H1 (cell line): ENCODE results near the gene VSTM2B. TPM values are rescaled to one million over a fixed set of nuclear protein-coding genes. Genes with fewer than 3 reads are reported as not detected.

Experiments
- CTCF ChIA-PET: fragments of 300-600 bp; sonication (Branson Sonifier 250); formaldehyde crosslinking; loops from one replicate; lab custom pipeline; 2021; ENCODE audit not compliant: partially characterized antibody; lab: Charles Lee
- POLR2A ChIA-PET: fragments of 300-600 bp; sonication (Branson Sonifier 250); formaldehyde crosslinking; loops from one replicate; lab custom pipeline; 2021; ENCODE audit warnings: inconsistent platforms; ENCODE audit not compliant: partially characterized antibody; lab: Charles Lee
- DNase-seq, 2 experiments: peaks; one replicate each; pipeline versions ENCODE4 v3.0.0 to v3.0.0-alpha.2; 2010 to 2022; ENCODE audit warnings: low spot score in 2 of 2, low read depth in 1 of 2, mixed read lengths in 1 of 2
- FAIRE-seq: peaks from 2 replicates; lab custom pipeline; 2011; peaks lifted over from hg19 to GRCh38; lab: Jason Lieb, UNC
- H2AFZ ChIP-seq: 2 replicates; pipeline ENCODE4 v1.8.1; 2012; ENCODE audit warnings: low read length, inconsistent platforms
- H2AK5ac ChIP-seq: 2 replicates; pipeline ENCODE4 v1.6.1; 2013; ENCODE audit warnings: low read depth, low read length
- H2BK120ac ChIP-seq: replicated peaks from 2 replicates; pipeline ENCODE3; 2013; ENCODE audit warnings: low read depth, low read length, inconsistent platforms
- H2BK12ac ChIP-seq: 2 replicates; pipeline ENCODE4 v1.6.1; 2013; ENCODE audit warnings: low read depth, low read length
- H2BK15ac ChIP-seq: 2 replicates; pipeline ENCODE4 v1.6.1; 2013; ENCODE audit warnings: low read length
- H2BK20ac ChIP-seq: 2 replicates; pipeline ENCODE4 v1.6.1; 2013; ENCODE audit warnings: low read length
- H2BK5ac ChIP-seq: 2 replicates; pipeline ENCODE4 v1.6.1; 2013; ENCODE audit warnings: low read depth, low read length
- H3K14ac ChIP-seq: 2 replicates; pipeline ENCODE4 v1.6.1; 2013; ENCODE audit warnings: inconsistent platforms; ENCODE audit not compliant: insufficient read length
- H3K18ac ChIP-seq: 2 replicates; pipeline ENCODE4 v1.6.1; 2013; ENCODE audit warnings: low read length; ENCODE audit errors: extremely low read depth
- H3K23ac ChIP-seq: 2 replicates; pipeline ENCODE4 v1.6.1; 2013; ENCODE audit warnings: inconsistent platforms; ENCODE audit not compliant: insufficient read length
- H3K23me2 ChIP-seq: 2 replicates; pipeline ENCODE4 v1.6.1; 2013; ENCODE audit warnings: low read depth, low read length
- H3K27ac ChIP-seq: 2 replicates; pipeline ENCODE4 v1.6.1; 2011; ENCODE audit warnings: low read depth, low read length, inconsistent platforms
- H3K27me3 ChIP-seq, 4 experiments: replicated peaks in 1 of 4; 1 replicate in 1 of 4; 2 replicates in 3 of 4; pipeline versions ENCODE4 v1.6.1 to v1.8.1; 2011 to 2013; ENCODE audit warnings: low read length in 3 of 4, mild to moderate bottlenecking in 3 of 4, inconsistent platforms in 2 of 4, mixed read lengths in 2 of 4, moderate library complexity in 1 of 4; ENCODE audit not compliant: control insufficient read depth in 3 of 4, insufficient read depth in 3 of 4; ENCODE audit errors: extremely low read depth in 1 of 4
- H3K36me3 ChIP-seq, 4 experiments: 2 replicates each; pipeline versions ENCODE4 v1.6.1 to v1.8.1; 2011 to 2013; ENCODE audit warnings: mild to moderate bottlenecking in 4 of 4, low read length in 3 of 4, moderate library complexity in 2 of 4, control low read depth in 1 of 4, inconsistent platforms in 1 of 4; ENCODE audit not compliant: insufficient read depth in 4 of 4, control insufficient read depth in 2 of 4
- H3K4ac ChIP-seq: replicated peaks from 2 replicates; pipeline ENCODE3; 2013; ENCODE audit warnings: low read length, low read depth, mixed read lengths, inconsistent platforms; ENCODE audit not compliant: insufficient read length
- H3K4me1 ChIP-seq, 4 experiments: replicated peaks in 1 of 4; 1 replicate in 1 of 4; 2 replicates in 3 of 4; pipeline versions ENCODE4 v1.6.1 to v1.8.1; 2011 to 2013; ENCODE audit warnings: low read length in 3 of 4, inconsistent platforms in 2 of 4, mixed read lengths in 1 of 4; ENCODE audit not compliant: insufficient read depth in 4 of 4, control insufficient read depth in 3 of 4
- H3K4me2 ChIP-seq, 2 experiments: 2 replicates each; pipeline versions ENCODE4 v1.6.1 to v1.8.1; 2011 to 2013; ENCODE audit warnings: low read depth in 2 of 2, low read length in 2 of 2, control low read depth in 1 of 2, inconsistent platforms in 1 of 2, mild to moderate bottlenecking in 1 of 2; ENCODE audit not compliant: insufficient read depth in 1 of 2
- H3K4me3 ChIP-seq, 4 experiments: fragments of 200-600, 300-600 bp in 1 of 4; sonication (generic), shearing (Covaris generic), sonication (Bioruptor Twin) in 1 of 4; 2 replicates each; pipeline versions ENCODE4 v1.5.1 to v1.8.1; 2011 to 2016; ENCODE audit warnings: low read length in 4 of 4, low read depth in 3 of 4, control low read depth in 2 of 4, inconsistent platforms in 2 of 4, mild to moderate bottlenecking in 2 of 4, mixed read lengths in 1 of 4, moderate library complexity in 1 of 4; ENCODE audit not compliant: insufficient read depth in 2 of 4; ENCODE audit errors: extremely low read depth in 1 of 4
- H3K56ac ChIP-seq: replicated peaks from 2 replicates; pipeline ENCODE3; 2013; ENCODE audit warnings: low read depth, mild to moderate bottlenecking, mixed read lengths, low read length, inconsistent platforms; ENCODE audit not compliant: insufficient read length
- H3K79me1 ChIP-seq: 2 replicates; pipeline ENCODE4 v1.6.1; 2013; ENCODE audit warnings: low read depth, low read length, control low read depth
- H3K79me2 ChIP-seq, 2 experiments: 2 replicates each; pipeline versions ENCODE4 v1.6.1 to v1.8.1; 2012 to 2013; ENCODE audit warnings: low read length in 2 of 2, mild to moderate bottlenecking in 2 of 2, inconsistent platforms in 1 of 2; ENCODE audit not compliant: insufficient read depth in 2 of 2, control insufficient read depth in 1 of 2
- H3K9ac ChIP-seq, 4 experiments: replicated peaks in 1 of 4; 1 replicate in 1 of 4; 2 replicates in 3 of 4; pipeline versions ENCODE4 v1.6.1 to v1.8.1; 2011 to 2013; ENCODE audit warnings: low read depth in 3 of 4, low read length in 3 of 4, control low read depth in 2 of 4, mild to moderate bottlenecking in 2 of 4, moderate library complexity in 2 of 4, inconsistent platforms in 1 of 4; ENCODE audit errors: extremely low read depth in 1 of 4
- H3K9me3 ChIP-seq, 2 experiments: 2 replicates each; pipeline versions ENCODE4 v1.6.1 to v1.8.1; 2012 to 2013; ENCODE audit warnings: mild to moderate bottlenecking in 2 of 2, moderate library complexity in 2 of 2, control low read depth in 1 of 2, inconsistent platforms in 1 of 2, low read depth in 1 of 2, low read length in 1 of 2, mixed read lengths in 1 of 2; ENCODE audit not compliant: insufficient read depth in 2 of 2
- H4K20me1 ChIP-seq, 2 experiments: replicated peaks in 1 of 2; 2 replicates each; pipeline versions ENCODE3 to v1.8.1; 2011 to 2013; ENCODE audit warnings: inconsistent platforms in 2 of 2, low read length in 2 of 2, mild to moderate bottlenecking in 1 of 2; ENCODE audit not compliant: insufficient read depth in 2 of 2, control insufficient read depth in 1 of 2
- H4K5ac ChIP-seq: 2 replicates; pipeline ENCODE4 v1.6.1; 2013; ENCODE audit warnings: low read length, low read depth, mixed read lengths, inconsistent platforms; ENCODE audit not compliant: insufficient read length
- H4K8ac ChIP-seq: 2 replicates; pipeline ENCODE4 v1.8.0; 2013; ENCODE audit warnings: mild to moderate bottlenecking, moderate library complexity, low read length, inconsistent platforms; ENCODE audit not compliant: insufficient read depth; ENCODE audit errors: extremely low read depth
- H4K91ac ChIP-seq: replicated peaks from 2 replicates; pipeline ENCODE3; 2013; ENCODE audit warnings: low read length, mixed read lengths, inconsistent platforms; ENCODE audit not compliant: insufficient read length
- MAFK ChIP-seq: IDR thresholded peaks from 2 replicates; pipeline ENCODE4 v1.6.1; 2012; ENCODE audit warnings: low read depth, mild to moderate bottlenecking, improper control_type of control experiment, low read length
- PHF8 ChIP-seq: fragments of 200-600 bp; sonication (generic); conservative IDR thresholded peaks from 2 replicates; pipeline ENCODE4 v1.7.1; 2012; ENCODE audit warnings: low read depth, mild to moderate bottlenecking, inconsistent platforms, low read length, moderate library complexity
- TBP ChIP-seq: IDR thresholded peaks from 2 replicates; pipeline ENCODE4 v1.6.1; 2011; ENCODE audit warnings: low read depth, low read length, improper control_type of control experiment
- WGBS, 2 experiments: shearing (Covaris generic) in 1 of 2; methylation state at CpG; one replicate each; pipeline versions ENCODE4 v1.1.6 to v1.1.7; 2013 to 2015; ENCODE audit warnings: low lambda C conversion rate in 2 of 2, mixed read lengths in 2 of 2, inconsistent platforms in 1 of 2, low coverage in 1 of 2, missing lambda C conversion rate in 1 of 2; ENCODE audit not compliant: insufficient replicate concordance in 2 of 2, insufficient coverage in 1 of 2, insufficient read length in 1 of 2; ENCODE audit errors: extremely low coverage in 1 of 2, missing lambda C conversion rate in 1 of 2; 5-methylcytosine and 5-hydroxymethylcytosine counted together
- polyA plus RNA-seq, 7 experiments: library from polyadenylated mRNA; depleted of rRNA in 3 of 7; stranded (reverse) in 5 of 7; unstranded in 2 of 7; fragments of >200 nt in 5 of 7; fragments of 200-250 nt in 2 of 7; gene quantifications; 1 replicate in 5 of 7; 2 replicates in 1 of 7; 4 replicates in 1 of 7; pipeline versions ENCODE4 v1.2.1 to v1.2.3, GENCODE V29; 2011 to 2013; ENCODE audit warnings: missing spikeins in 2 of 7, mixed read lengths in 2 of 7
- total RNA-seq: library from RNA; stranded (reverse); fragmentation: NEBNext Ultra II Directional; extraction: Animal tissue kit (Norgen Biotek cat#: 25700); gene quantifications from 2 replicates; pipeline ENCODE4 v1.2.1, GENCODE V29; 2021

Gene VSTM2B
- total and polyA plus RNA-seq, 2 of the 8 experiments (the other 6 are each of a cell fraction or from before 2014, with no cell fraction given): 0.82 to 1.5 TPM

GRCh38 chr19:29587059-29587458 is 61.3 kb downstream of the VSTM2B start:
- Histone ChIP-seq H3K4me3 (no peak overlapping the region), H3K27me3 (peaks cover 0 to 2% (median under 1%) of the 10 kb centered on the region in 4 experiments; a peak in 3 of 7 replicates), H2AK5ac (no peak overlapping the region), H3K23ac (no peak overlapping the region), H3K27ac (no peak overlapping the region), H3K14ac (no peak overlapping the region), H2AFZ (no peak overlapping the region), H3K4me2 (no peak overlapping the region), H2BK120ac (no peak overlapping the region), H3K18ac (no peak overlapping the region), H2BK12ac (no peak overlapping the region), H3K4ac (no peak overlapping the region), H2BK15ac (no peak overlapping the region), H4K91ac (no peak overlapping the region), H4K8ac (no peak overlapping the region), H3K4me1 (no peaks in the 10 kb centered on the region), H3K36me3 (no peaks in the 10 kb centered on the region), H3K79me2 (no peaks in the 10 kb centered on the region), H4K5ac (no peak overlapping the region), H4K20me1 (peaks cover 0 to 2% of the 10 kb centered on the region in 2 experiments), H3K9ac (no peak overlapping the region), H2BK5ac (no peak overlapping the region), H3K79me1 (no peaks in the 10 kb centered on the region), H3K56ac (no peak overlapping the region), H3K9me3 (no peaks in the 10 kb centered on the region), H2BK20ac (no peak overlapping the region), H3K23me2 (no peaks in the 10 kb centered on the region)
- FAIRE-seq (no peak), DNase-seq (no peak)
- WGBS, 2 experiments: 82% methylated on average over 3 of the region's 3 CpGs; no CpG with 5 or more reads in 1 of the 2 experiments
- POLR2A ChIA-PET: no interaction called here
- CTCF ChIA-PET: interaction anchor here (0.9 to 4.0 kb wide), 3 partner anchors 10 to 58 kb away, joined by 4 to 14 read pairs (median 4); no protein-coding TSS in a partner anchor
- no peak for TF ChIP-seq TBP
- TF ChIP-seq PHF8: no peak
- TF ChIP-seq MAFK: no peak
